HepG2 (cell line): ENCODE results near the gene RAB3B.
"Not testable (repeated sequence)": the region's sequence is repeated elsewhere in the genome, so short reads cannot be mapped to it uniquely, and the experiment has no call there.

Experiments used
- DZIP1 ChIP-seq: sonication (generic); formaldehyde crosslinking; IDR thresholded peaks from 2 replicates; pipeline ENCODE4 v1.5.0; 2020; ENCODE audit warnings: mild to moderate bottlenecking, missing genetic modification reagents
- ERF ChIP-seq: IDR thresholded peaks from 2 replicates; pipeline ENCODE4 v1.6.1; 2018; ENCODE audit warnings: missing biosample characterization, missing genetic modification reagents
- POLR2AphosphoS2 ChIP-seq: IDR thresholded peaks from 2 replicates; pipeline ENCODE4 v1.6.1; 2011; ENCODE audit warnings: low read depth, low read length, improper control_type of control experiment
- RAD21 ChIP-seq: fragments of 450-650 bp; formaldehyde crosslinking; IDR thresholded peaks from 2 replicates; pipeline ENCODE4 v1.5.0; 2020; ENCODE audit warnings: mild to moderate bottlenecking
- ZNF326 ChIP-seq: sonication (generic); formaldehyde crosslinking; IDR thresholded peaks from 2 replicates; pipeline ENCODE4 v1.4.0; 2020; ENCODE audit warnings: missing genetic modification reagents, borderline replicate concordance
- ZNF883 ChIP-seq: sonication (generic); formaldehyde crosslinking; IDR thresholded peaks from 2 replicates; pipeline ENCODE4 v1.5.1; 2020; ENCODE audit warnings: mild to moderate bottlenecking, missing genetic modification reagents; ENCODE audit errors: not compliant biosample characterization
- ZZZ3 ChIP-seq: sonication (generic); formaldehyde crosslinking; IDR thresholded peaks from 2 replicates; pipeline ENCODE4 v1.4.0; 2020; ENCODE audit warnings: missing genetic modification reagents, mild to moderate bottlenecking, borderline replicate concordance
- TF ChIP-seq, protein P1 (sequence below): sonication (generic); formaldehyde crosslinking; IDR thresholded peaks from 2 replicates; pipeline ENCODE4 v1.5.0; 2020; ENCODE audit warnings: mild to moderate bottlenecking, missing genetic modification reagents, moderate library complexity
- TF ChIP-seq, protein P2 (sequence below): sonication (generic); formaldehyde crosslinking; IDR thresholded peaks from 2 replicates; pipeline ENCODE4 v1.4.0; 2020; ENCODE audit warnings: mild to moderate bottlenecking, low read depth, missing genetic modification reagents

DNA sequence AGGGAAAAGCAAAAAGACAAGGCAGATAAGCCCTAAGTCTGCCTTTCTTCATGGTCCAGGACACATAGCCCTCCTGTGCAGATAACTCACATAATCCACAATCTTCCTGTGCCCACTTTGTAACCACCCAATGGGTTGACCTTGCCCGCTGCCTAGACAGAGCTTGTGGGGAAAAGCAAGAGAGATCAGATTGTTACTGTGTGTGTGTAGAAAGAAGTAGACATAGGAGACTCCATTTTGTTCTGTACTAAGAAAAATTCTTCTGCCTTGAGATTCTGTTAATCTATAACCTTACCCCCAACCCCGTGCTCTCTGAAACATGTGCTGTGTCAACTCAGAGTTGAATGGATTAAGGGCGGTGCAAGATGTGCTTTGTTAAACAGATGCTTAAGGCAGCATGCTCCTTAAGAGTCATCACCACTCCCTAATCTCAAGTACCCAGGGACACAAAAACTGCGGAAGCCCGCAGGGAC, 15.6 kb upstream of the RAB3B start:
- TF ChIP-seq, protein P1, sequence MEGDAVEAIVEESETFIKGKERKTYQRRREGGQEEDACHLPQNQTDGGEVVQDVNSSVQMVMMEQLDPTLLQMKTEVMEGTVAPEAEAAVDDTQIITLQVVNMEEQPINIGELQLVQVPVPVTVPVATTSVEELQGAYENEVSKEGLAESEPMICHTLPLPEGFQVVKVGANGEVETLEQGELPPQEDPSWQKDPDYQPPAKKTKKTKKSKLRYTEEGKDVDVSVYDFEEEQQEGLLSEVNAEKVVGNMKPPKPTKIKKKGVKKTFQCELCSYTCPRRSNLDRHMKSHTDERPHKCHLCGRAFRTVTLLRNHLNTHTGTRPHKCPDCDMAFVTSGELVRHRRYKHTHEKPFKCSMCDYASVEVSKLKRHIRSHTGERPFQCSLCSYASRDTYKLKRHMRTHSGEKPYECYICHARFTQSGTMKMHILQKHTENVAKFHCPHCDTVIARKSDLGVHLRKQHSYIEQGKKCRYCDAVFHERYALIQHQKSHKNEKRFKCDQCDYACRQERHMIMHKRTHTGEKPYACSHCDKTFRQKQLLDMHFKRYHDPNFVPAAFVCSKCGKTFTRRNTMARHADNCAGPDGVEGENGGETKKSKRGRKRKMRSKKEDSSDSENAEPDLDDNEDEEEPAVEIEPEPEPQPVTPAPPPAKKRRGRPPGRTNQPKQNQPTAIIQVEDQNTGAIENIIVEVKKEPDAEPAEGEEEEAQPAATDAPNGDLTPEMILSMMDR (CRISPR knock-in tag) = not testable (repeated sequence)
- not testable (repeated sequence) for TF ChIP-seq ZNF883 (CRISPR knock-in tag); RAD21 (CRISPR knock-in tag); ZZZ3 (CRISPR knock-in tag); DZIP1 (CRISPR knock-in tag); ERF (CRISPR knock-in tag); ZNF326 (CRISPR knock-in tag); POLR2AphosphoS2
- TF ChIP-seq, protein P2, sequence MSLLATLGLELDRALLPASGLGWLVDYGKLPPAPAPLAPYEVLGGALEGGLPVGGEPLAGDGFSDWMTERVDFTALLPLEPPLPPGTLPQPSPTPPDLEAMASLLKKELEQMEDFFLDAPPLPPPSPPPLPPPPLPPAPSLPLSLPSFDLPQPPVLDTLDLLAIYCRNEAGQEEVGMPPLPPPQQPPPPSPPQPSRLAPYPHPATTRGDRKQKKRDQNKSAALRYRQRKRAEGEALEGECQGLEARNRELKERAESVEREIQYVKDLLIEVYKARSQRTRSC (CRISPR knock-in tag) = not testable (repeated sequence)
